IMR-90 (cell line): ENCODE measurements around the gene PON1. TPM values are rescaled to one million over a fixed set of nuclear protein-coding genes. Genes with fewer than 3 reads are reported as not detected.

Experiments
- ATAC-seq: fragments of 200-7000 bp; cut with Tn5 transposase; 2 replicates; pipeline ENCODE4 v1.9.1; 2020; ENCODE audit warnings: low read depth, mild to moderate bottlenecking, moderate library complexity
- Bru-seq: library from RNA; stranded (reverse); fragments of 400-500 nt; gene quantifications from one replicate; lab custom pipeline; 2021; lab: Mats Ljungman, UMichigan
- BruChase-seq, 2 experiments: library from RNA; stranded (reverse); fragments of 400-500 nt; gene quantifications; one replicate each; lab custom pipeline; 2021; lab: Mats Ljungman, UMichigan
- BruUV-seq: library from RNA; stranded (reverse); fragments of 400-500 nt; replicated peaks from 2 replicates; lab custom pipeline; 2021; lab: Mats Ljungman, UMichigan
- CTCF ChIA-PET: fragments of 300-600 bp; formaldehyde crosslinking; extraction: SDS; loops from one replicate; lab custom pipeline; 2021; ENCODE audit warnings: antibody characterized with exemption; lab: Yijun Ruan, JAX
- POLR2A ChIA-PET: fragments of 300-600 bp; sonication (Branson Sonifier 250); formaldehyde crosslinking; loops from one replicate; lab custom pipeline; 2022; ENCODE audit warnings: antibody characterized with exemption; ENCODE audit not compliant: unreplicated experiment; lab: Charles Lee
- DNase-seq: peaks from one replicate; pipeline ENCODE4 v3.0.0; 2013
- H2AFZ ChIP-seq: replicated peaks from 2 replicates; pipeline ENCODE3; 2013; ENCODE audit warnings: low read length, mild to moderate bottlenecking; ENCODE audit not compliant: poor library complexity
- H2AK5ac ChIP-seq: 2 replicates; pipeline ENCODE4 v1.6.1; 2013; ENCODE audit warnings: low read depth, low read length, inconsistent platforms
- H2AK9ac ChIP-seq: replicated peaks from 2 replicates; pipeline ENCODE3; 2013; ENCODE audit warnings: mild to moderate bottlenecking, low read depth, low read length, moderate library complexity; ENCODE audit not compliant: poor library complexity
- H2BK120ac ChIP-seq: 2 replicates; pipeline ENCODE4 v1.6.1; 2013; ENCODE audit warnings: low read depth, low read length, inconsistent platforms
- H2BK15ac ChIP-seq: 3 replicates; pipeline ENCODE4 v1.6.1; 2013; ENCODE audit warnings: low read depth, low read length, inconsistent platforms
- H2BK20ac ChIP-seq: 2 replicates; pipeline ENCODE4 v1.6.1; 2013; ENCODE audit warnings: low read depth, mild to moderate bottlenecking, inconsistent platforms, low read length, moderate library complexity
- H2BK5ac ChIP-seq: 2 replicates; pipeline ENCODE4 v1.6.1; 2013; ENCODE audit warnings: mild to moderate bottlenecking, low read depth, low read length, inconsistent platforms; ENCODE audit not compliant: poor library complexity, severe bottlenecking
- H3K14ac ChIP-seq: replicated peaks from 2 replicates; pipeline ENCODE4 v1.6.1; 2013; ENCODE audit warnings: low read depth, low read length, inconsistent platforms
- H3K18ac ChIP-seq: 2 replicates; pipeline ENCODE4 v1.6.1; 2013; ENCODE audit warnings: low read depth, low read length, control low read depth
- H3K23ac ChIP-seq: 2 replicates; pipeline ENCODE4 v1.6.1; 2013; ENCODE audit warnings: low read depth, low read length, inconsistent platforms
- H3K27ac ChIP-seq: 2 replicates; pipeline ENCODE4 v1.5.1; 2013; ENCODE audit warnings: mild to moderate bottlenecking, control low read depth, low read length; ENCODE audit not compliant: insufficient read depth
- H3K27me3 ChIP-seq: 2 replicates; pipeline ENCODE4 v1.6.1; 2013; ENCODE audit warnings: low read length; ENCODE audit not compliant: control insufficient read depth, insufficient read depth
- H3K36me3 ChIP-seq: 2 replicates; pipeline ENCODE4 v1.6.1; 2013; ENCODE audit warnings: low read length, mixed read lengths; ENCODE audit not compliant: control insufficient read depth, insufficient read depth
- H3K4ac ChIP-seq: 2 replicates; pipeline ENCODE4 v1.6.1; 2013; ENCODE audit warnings: low read depth, low read length, inconsistent platforms
- H3K4me1 ChIP-seq: 2 replicates; pipeline ENCODE4 v1.6.1; 2013; ENCODE audit warnings: low read length, mixed read lengths; ENCODE audit not compliant: control insufficient read depth, insufficient read depth
- H3K4me2 ChIP-seq: 2 replicates; pipeline ENCODE4 v1.6.1; 2013; ENCODE audit warnings: low read depth, mild to moderate bottlenecking, control low read depth, low read length, moderate library complexity
- H3K4me3 ChIP-seq: 2 replicates; pipeline ENCODE4 v1.5.1; 2013; ENCODE audit warnings: low read depth, mild to moderate bottlenecking, control low read depth, low read length, moderate library complexity; ENCODE audit not compliant: insufficient read depth
- H3K56ac ChIP-seq: 2 replicates; pipeline ENCODE4 v1.6.1; 2013; ENCODE audit warnings: low read length, inconsistent platforms; ENCODE audit not compliant: insufficient read depth; ENCODE audit errors: extremely low read depth
- H3K79me1 ChIP-seq, 2 experiments: 2 replicates each; pipeline ENCODE4 v1.6.1; 2013; ENCODE audit warnings: low read length in 2 of 2, inconsistent platforms in 1 of 2, low read depth in 1 of 2
- H3K9ac ChIP-seq: 2 replicates; pipeline ENCODE4 v1.6.1; 2013; ENCODE audit warnings: low read depth, low read length, control low read depth
- H3K9me1 ChIP-seq: 2 replicates; pipeline ENCODE4 v1.6.1; 2013; ENCODE audit warnings: low read length, inconsistent platforms; ENCODE audit not compliant: insufficient read depth
- H3K9me3 ChIP-seq: 2 replicates; pipeline ENCODE4 v1.6.1; 2013; ENCODE audit warnings: low read length; ENCODE audit not compliant: control insufficient read depth, insufficient read depth
- H4K20me1 ChIP-seq: 2 replicates; pipeline ENCODE4 v1.6.1; 2013; ENCODE audit warnings: low read length, inconsistent platforms; ENCODE audit not compliant: insufficient read depth
- H4K5ac ChIP-seq: 2 replicates; pipeline ENCODE4 v1.6.1; 2013; ENCODE audit warnings: mild to moderate bottlenecking, low read depth, low read length, control low read depth
- H4K8ac ChIP-seq, 2 experiments: 2 replicates each; pipeline ENCODE4 v1.6.1; 2013; ENCODE audit warnings: low read depth in 2 of 2, low read length in 2 of 2, control low read depth in 1 of 2, inconsistent platforms in 1 of 2
- H4K91ac ChIP-seq: 2 replicates; pipeline ENCODE4 v1.6.1; 2013; ENCODE audit warnings: low read depth, low read length, inconsistent platforms; ENCODE audit not compliant: insufficient read depth
- BHLHE40 ChIP-seq: fragments of 150-350 bp; IDR thresholded peaks from 2 replicates; pipeline ENCODE4 v1.6.1; 2016; ENCODE audit warnings: mild to moderate bottlenecking, low read depth, low read length
- CEBPB ChIP-seq: IDR thresholded peaks from 2 replicates; pipeline ENCODE4 v1.6.1; 2012; ENCODE audit warnings: low read depth, low read length, improper control_type of control experiment
- FOS ChIP-seq: fragments of 150-350 bp; IDR thresholded peaks from 2 replicates; pipeline ENCODE4 v1.6.1; 2016; ENCODE audit warnings: low read depth, low read length
- MAFK ChIP-seq: IDR thresholded peaks from 2 replicates; pipeline ENCODE4 v1.6.1; 2012; ENCODE audit warnings: low read depth, low read length, improper control_type of control experiment
- MAZ ChIP-seq: IDR thresholded peaks from 2 replicates; pipeline ENCODE4 v1.6.1; 2012; ENCODE audit warnings: low read depth, mild to moderate bottlenecking, low read length, improper control_type of control experiment, moderate library complexity, borderline replicate concordance
- MXI1 ChIP-seq: IDR thresholded peaks from 2 replicates; pipeline ENCODE4 v1.6.1; 2012; ENCODE audit warnings: low read depth, mild to moderate bottlenecking, low read length, moderate library complexity, borderline replicate concordance
- POLR2A ChIP-seq: IDR thresholded peaks from 2 replicates; pipeline ENCODE4 v1.6.1; 2012; ENCODE audit warnings: mild to moderate bottlenecking, low read depth, low read length
- RAD21 ChIP-seq: IDR thresholded peaks from 2 replicates; pipeline ENCODE4 v1.6.1; 2012; ENCODE audit warnings: low read length, improper control_type of control experiment
- RCOR1 ChIP-seq: IDR thresholded peaks from 2 replicates; pipeline ENCODE4 v1.6.1; 2012; ENCODE audit warnings: mild to moderate bottlenecking, low read length, improper control_type of control experiment; ENCODE audit not compliant: insufficient replicate concordance
- RFX5 ChIP-seq: IDR thresholded peaks from 2 replicates; pipeline ENCODE4 v1.8.0; 2012; ENCODE audit warnings: low read depth, mild to moderate bottlenecking, low read length, moderate library complexity
- SMC3 ChIP-seq: fragments of 150-350 bp; IDR thresholded peaks from 2 replicates; pipeline ENCODE4 v1.6.1; 2016; ENCODE audit warnings: low read depth, mild to moderate bottlenecking, antibody characterized with exemption, low read length, moderate library complexity
- WGBS, 2 experiments: methylation state at CpG; one replicate each; pipeline versions ENCODE4 v1.1.5 to v1.1.7; 2013; ENCODE audit warnings: missing lambda C conversion rate in 2 of 2; ENCODE audit not compliant: insufficient read length in 1 of 2; ENCODE audit errors: extremely low coverage in 2 of 2; 5-methylcytosine and 5-hydroxymethylcytosine counted together
- dilution Hi-C: fragments of 300-500 bp; cut with HindIII; formaldehyde crosslinking; loops from one replicate; pipeline ENCODE4 v1.14.3; 2018; ENCODE audit warnings: low sequenced_read_pairs; ENCODE audit not compliant: unreplicated experiment
- in situ Hi-C: fragments of 300-500 bp; cut with MboI; formaldehyde crosslinking; loops from 3 replicates; pipeline ENCODE4 v1.14.3; 2019; ENCODE audit warnings: low sequenced_read_pairs, inconsistent platforms, mixed read lengths
- intact Hi-C: fragments of 100-400 bp; cut with micrococcal nuclease; formaldehyde crosslinking; loops from 2 replicates; pipeline ENCODE4 v1.10.0; 2022
- long read RNA-seq: library from polyadenylated mRNA; unstranded; transcript quantifications from one replicate; pipeline ENCODE4 v2.0.0, GENCODE V29; 2021; ENCODE audit not compliant: unreplicated experiment
- polyA plus RNA-seq, 3 experiments: library from polyadenylated mRNA; depleted of rRNA; stranded (reverse); fragments of >200 nt; gene quantifications; 2 replicates each; pipeline ENCODE4 v1.2.3, GENCODE V29; 2012; ENCODE audit warnings: low replicate concordance in 1 of 3
- total RNA-seq: library from RNA; depleted of rRNA; stranded (reverse); fragments of >200 nt; gene quantifications from 2 replicates; pipeline ENCODE4 v1.2.3, GENCODE V29; 2012; rRNA removed
- TF ChIP-seq, protein P1 (sequence below): conservative IDR thresholded peaks from 2 replicates; pipeline ENCODE4 v1.5.1; 2012; ENCODE audit warnings: mild to moderate bottlenecking, low read depth, low read length, improper control_type of control experiment
- TF ChIP-seq, protein P2 (sequence below): fragments of 150-350 bp; IDR thresholded peaks from 2 replicates; pipeline ENCODE4 v1.6.1; 2016; ENCODE audit warnings: low read depth, mild to moderate bottlenecking, low read length, moderate library complexity, borderline replicate concordance
- TF ChIP-seq, protein P3 (sequence below): fragments of 150-350 bp; IDR thresholded peaks from 2 replicates; pipeline ENCODE4 v1.6.1; 2017; ENCODE audit warnings: mild to moderate bottlenecking, antibody characterized with exemption, low read length, low read depth

PON1 gene
- total RNA-seq (not detected in 2 replicates), polyA plus RNA-seq (2012; rRNA removed) (not detected in 2 replicates), Bru-seq, nascent RNA (not detected), BruChase-seq, experiment 1, labeled RNA remaining after a 6-hour chase (not detected), BruChase-seq, experiment 2, labeled RNA remaining after a 2-hour chase (not detected)
- not detected in 2 replicates for polyA plus RNA-seq (2012; cell fraction: cytosol; rRNA removed)
- polyA plus RNA-seq (2012; cell fraction: nucleus; rRNA removed; ENCODE audit: low replicate concordance) = not detected in 2 replicates
- long read RNA-seq = 0 reads

DNA sequence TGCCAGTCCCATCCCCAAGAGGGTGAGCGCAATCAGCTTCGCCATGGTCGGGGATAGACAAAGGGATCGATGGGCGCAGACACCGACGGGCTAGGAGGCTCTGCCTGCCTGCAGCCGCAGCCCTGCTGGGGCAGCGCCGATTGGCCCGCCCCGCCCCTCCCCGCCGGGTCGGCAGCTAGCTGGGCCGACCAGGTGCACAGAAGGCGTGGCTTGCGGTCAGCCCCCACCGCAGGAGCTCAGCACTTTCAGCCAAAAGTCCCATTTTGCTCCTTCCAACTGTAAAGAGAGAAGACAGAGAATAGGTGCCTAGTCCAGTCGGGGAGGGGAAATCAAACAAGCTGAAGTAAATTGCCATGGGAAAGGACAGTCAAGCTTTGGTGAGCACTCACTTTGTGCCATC is at the start of gene PON1:
PON1 (minus strand) TSS at position 102 of the 400 bp plus-strand sequence; CDS start at position 45, 57 bp downstream.
- Histone ChIP-seq H4K91ac (no peak within 1 kb of the TSS), H3K18ac (no peak within 1 kb of the TSS), H4K8ac (no peak within 1 kb of the TSS), H3K4ac (no peak within 1 kb of the TSS), H3K79me1 (no peaks in the 10 kb centered on the region), H3K56ac (no peak within 1 kb of the TSS), H2BK15ac (no peak within 1 kb of the TSS), H3K36me3 (no peaks in the 10 kb centered on the region), H2AFZ (no peak within 1 kb of the TSS), H3K23ac (no peak within 1 kb of the TSS), H3K9me3 (no peaks in the 10 kb centered on the region), H3K14ac (no peak within 1 kb of the TSS), H3K4me2 (no peak within 1 kb of the TSS), H3K4me1 (no peaks in the 10 kb centered on the region), H3K27ac (no peak within 1 kb of the TSS), H2AK5ac (no peak within 1 kb of the TSS), H2BK120ac (no peak within 1 kb of the TSS), H4K20me1 (no peaks in the 10 kb centered on the region), H2AK9ac (no peak within 1 kb of the TSS), H2BK5ac (no peak within 1 kb of the TSS), H2BK20ac (no peak within 1 kb of the TSS), H3K27me3 (peaks cover 8% of the 10 kb centered on the region), H3K9me1 (no peaks in the 10 kb centered on the region), H3K9ac (no peak within 1 kb of the TSS), H4K5ac (no peak within 1 kb of the TSS), H3K4me3 (no peak within 1 kb of the TSS)
- ChIA-PET POLR2A (no interaction called here), CTCF (no interaction called here)
- 0% methylated on average over 2 of the region's 20 CpGs; no CpG with 5 or more reads in 1 of the 2 experiments for WGBS, 2 experiments
- ATAC-seq (no peak), DNase-seq (no peak)
- dilution Hi-C loops (no loop called here), intact Hi-C loops (no loop called here), in situ Hi-C loops (no loop called here)
- BruUV-seq = no TSS peak
- TF ChIP-seq FOS (no peak), CEBPB (no peak), RAD21 (no peak), BHLHE40 (no peak), MXI1 (no peak), POLR2A (no peak), MAZ (no peak), RCOR1 (no peak), RFX5 (no peak), SMC3 (no peak), MAFK (no peak)
- TF ChIP-seq, protein P1, sequence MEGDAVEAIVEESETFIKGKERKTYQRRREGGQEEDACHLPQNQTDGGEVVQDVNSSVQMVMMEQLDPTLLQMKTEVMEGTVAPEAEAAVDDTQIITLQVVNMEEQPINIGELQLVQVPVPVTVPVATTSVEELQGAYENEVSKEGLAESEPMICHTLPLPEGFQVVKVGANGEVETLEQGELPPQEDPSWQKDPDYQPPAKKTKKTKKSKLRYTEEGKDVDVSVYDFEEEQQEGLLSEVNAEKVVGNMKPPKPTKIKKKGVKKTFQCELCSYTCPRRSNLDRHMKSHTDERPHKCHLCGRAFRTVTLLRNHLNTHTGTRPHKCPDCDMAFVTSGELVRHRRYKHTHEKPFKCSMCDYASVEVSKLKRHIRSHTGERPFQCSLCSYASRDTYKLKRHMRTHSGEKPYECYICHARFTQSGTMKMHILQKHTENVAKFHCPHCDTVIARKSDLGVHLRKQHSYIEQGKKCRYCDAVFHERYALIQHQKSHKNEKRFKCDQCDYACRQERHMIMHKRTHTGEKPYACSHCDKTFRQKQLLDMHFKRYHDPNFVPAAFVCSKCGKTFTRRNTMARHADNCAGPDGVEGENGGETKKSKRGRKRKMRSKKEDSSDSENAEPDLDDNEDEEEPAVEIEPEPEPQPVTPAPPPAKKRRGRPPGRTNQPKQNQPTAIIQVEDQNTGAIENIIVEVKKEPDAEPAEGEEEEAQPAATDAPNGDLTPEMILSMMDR = no peak
- TF ChIP-seq, protein P2, sequence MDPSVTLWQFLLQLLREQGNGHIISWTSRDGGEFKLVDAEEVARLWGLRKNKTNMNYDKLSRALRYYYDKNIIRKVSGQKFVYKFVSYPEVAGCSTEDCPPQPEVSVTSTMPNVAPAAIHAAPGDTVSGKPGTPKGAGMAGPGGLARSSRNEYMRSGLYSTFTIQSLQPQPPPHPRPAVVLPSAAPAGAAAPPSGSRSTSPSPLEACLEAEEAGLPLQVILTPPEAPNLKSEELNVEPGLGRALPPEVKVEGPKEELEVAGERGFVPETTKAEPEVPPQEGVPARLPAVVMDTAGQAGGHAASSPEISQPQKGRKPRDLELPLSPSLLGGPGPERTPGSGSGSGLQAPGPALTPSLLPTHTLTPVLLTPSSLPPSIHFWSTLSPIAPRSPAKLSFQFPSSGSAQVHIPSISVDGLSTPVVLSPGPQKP = no peak
- TF ChIP-seq, protein P3, sequence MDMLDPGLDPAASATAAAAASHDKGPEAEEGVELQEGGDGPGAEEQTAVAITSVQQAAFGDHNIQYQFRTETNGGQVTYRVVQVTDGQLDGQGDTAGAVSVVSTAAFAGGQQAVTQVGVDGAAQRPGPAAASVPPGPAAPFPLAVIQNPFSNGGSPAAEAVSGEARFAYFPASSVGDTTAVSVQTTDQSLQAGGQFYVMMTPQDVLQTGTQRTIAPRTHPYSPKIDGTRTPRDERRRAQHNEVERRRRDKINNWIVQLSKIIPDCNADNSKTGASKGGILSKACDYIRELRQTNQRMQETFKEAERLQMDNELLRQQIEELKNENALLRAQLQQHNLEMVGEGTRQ = no peak
